Activated CD8-positive, alpha-beta memory T cell treated with anti-CD3 and anti-CD28 coated beads, Interleukin-2, amount 50 U/mL, for 48 hours (primary cell): Measurements from ENCODE around the gene A3GALT2.

Source experiments
- DNase-seq: peaks from one replicate; pipeline ENCODE4 v3.0.0-alpha.2; 2020

A3GALT2 gene

GRCh38 chr1:33288976-33289857 is 31.7 kb downstream of the A3GALT2 start:
- DNase-seq, result no peak

DNA sequence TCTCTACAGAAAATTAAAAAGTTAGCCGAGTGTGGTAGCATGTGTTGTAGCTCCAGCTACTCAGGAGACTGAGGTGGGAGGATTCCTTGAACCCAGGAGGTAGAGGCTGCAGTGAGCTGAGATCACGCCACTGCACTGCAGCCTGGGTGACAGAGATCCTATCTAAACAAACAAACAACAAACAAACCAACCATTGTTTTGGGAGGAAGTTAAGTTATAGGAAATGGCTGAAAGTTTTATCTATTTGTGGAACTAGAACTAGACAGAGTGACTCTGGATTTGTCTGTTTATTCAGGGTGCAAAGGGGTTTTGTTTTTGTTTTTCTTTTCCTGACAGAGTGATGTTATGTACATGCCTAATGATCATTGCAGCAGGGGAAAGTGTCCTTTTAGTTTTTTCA is 33.6 kb downstream of the A3GALT2 start:
- DNase-seq, result no peak

- DNase-seq, result no peak
These were observed 34.3 kb downstream of the A3GALT2 start for GRCh38 chr1:33286451-33287185.

- DNase-seq, result no peak
These were observed 36.8 kb downstream of the A3GALT2 start for GRCh38 chr1:33284049-33284448.

DNA sequence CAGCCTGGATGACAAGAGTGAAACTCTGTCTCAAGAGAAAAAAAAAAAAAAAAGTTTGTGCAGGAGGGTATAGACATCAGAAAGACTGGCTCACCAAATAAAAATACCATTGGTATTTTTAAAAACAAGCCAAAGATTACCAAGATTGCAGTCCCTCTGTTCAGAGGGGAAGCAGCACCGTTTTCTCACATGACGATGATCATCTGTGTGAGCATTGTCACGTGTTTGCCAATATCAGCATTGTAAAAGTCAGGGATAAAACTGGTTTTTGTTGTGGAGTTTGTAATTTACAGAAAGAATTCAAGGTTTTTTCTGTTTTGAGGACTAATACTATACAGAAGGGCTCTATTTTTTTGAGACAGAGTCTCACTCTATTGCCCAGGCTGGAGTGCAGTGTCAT is 38.1 kb downstream of the A3GALT2 start:
- no peak for DNase-seq

DNA sequence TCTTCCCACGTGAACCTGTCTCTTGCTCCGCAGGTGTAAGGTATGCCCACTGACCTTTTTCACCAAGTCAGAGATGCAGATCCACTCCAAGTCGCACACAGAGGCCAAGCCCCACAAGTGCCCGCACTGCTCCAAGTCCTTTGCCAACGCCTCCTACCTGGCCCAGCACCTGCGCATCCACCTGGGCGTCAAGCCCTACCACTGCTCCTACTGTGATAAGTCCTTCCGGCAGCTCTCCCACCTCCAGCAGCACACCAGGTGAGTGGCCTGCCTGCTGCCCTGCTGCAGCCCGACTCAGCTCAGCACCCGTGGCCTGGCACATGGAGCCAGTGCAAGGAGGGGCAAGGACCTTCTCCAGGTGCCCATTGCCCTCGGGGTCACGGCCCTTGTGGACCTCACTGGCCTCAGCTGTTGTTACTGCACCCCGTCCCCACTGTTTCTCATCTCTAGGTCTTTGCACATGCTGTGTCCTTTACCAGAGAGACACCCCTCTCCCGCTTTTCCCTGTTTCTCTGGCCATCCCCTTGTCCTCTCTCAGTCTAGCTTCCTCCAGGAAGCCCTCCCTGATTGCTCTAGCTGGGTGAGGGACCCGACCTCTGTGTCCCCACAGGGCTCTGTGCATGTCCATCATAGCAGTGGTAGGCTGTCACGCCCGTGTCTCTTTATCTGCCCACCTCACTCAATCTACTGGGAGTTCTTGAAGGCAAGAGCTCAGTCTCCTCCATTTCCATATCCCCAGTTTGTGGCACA is 39.2 kb downstream of the A3GALT2 start:
- DNase-seq, result no peak

- DNase-seq, result no peak
These were observed 40.7 kb downstream of the A3GALT2 start for GRCh38 chr1:33280091-33280661.

- DNase-seq, result no peak
These were observed 43.3 kb downstream of the A3GALT2 start for GRCh38 chr1:33277488-33278084.

DNA sequence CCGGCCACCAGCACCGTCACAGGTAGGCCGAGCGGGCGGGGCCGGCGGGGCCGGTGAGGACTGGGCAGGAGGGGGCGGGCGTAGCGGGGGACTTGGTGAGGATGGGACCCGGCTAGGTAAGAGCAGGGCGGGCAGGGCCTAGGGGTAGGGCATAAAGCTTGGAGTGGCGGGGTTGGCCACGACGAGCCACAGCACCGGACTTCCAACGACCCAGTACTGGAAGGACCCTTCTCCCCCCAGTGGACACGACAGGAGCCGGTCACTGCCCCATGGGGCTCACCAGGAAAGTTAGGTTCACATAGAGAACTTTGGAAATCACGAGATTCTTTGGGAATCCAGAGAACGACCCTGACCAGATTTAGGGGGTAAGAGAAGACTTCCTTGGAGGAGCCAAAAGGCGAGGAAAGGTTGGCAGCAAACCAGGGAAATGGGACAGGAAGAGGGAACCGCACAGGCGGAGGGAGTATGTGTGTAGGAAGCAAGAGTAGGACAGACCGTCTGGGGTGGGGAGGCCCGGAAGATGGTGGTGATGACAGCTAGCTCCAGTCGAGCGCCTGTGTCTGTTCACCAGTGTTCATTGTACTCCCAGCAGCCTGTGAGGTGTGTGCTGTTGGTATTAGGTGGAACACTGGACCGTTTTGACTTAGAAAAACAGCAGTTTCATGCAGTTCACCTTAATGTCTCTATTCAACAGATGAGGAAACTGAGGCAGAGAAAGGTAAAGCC is 44.2 kb downstream of the A3GALT2 start:
- no peak for DNase-seq

GRCh38 chr1:33275706-33276572 is 45.0 kb downstream of the A3GALT2 start:
- DNase-seq, result no peak

- no peak for DNase-seq
These were observed 45.7 kb downstream of the A3GALT2 start for GRCh38 chr1:33275195-33275594.

DNA sequence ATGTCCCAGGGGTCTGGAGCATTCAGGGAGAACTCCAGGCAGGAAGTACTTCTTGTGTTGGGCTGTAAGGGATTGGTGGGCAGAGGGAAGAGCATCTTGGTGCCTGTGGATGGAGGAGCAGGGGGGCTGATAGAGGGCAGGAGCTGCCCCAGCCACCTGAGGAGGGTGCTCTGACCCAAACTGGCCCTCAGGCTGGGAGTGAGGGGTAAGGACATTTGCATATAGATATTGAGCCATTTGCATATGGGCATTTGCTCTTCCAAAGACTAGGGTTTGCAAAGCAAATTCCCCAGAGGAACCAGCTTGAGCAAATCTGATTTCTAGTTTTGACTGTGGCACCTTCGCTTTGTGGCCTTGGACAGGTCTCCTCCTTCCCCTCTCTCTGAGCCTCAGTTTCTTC is 46.5 kb downstream of the A3GALT2 start:
- no peak for DNase-seq

DNA sequence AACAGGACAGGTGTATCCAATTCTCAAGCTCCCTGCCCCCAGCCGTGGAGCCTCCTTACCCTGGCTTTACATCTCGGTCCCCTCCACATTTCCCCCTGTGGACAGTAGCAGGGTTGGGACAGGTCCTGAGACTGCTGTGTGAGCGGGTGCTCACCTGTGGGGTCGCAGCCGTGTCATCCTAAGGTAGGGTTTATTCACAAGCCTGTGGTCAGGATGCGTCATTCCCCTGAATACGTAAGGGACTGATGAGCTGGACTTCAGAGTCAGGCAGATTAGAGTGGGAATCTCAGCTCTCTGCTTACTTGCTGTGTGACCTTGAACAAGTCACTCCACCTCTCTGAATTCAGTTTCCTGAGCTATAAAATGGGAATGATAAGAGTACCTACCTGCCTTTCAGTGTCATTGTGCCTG is 46.9 kb downstream of the A3GALT2 start:
- DNase-seq, result no peak

- DNase-seq, result no peak
These were observed 47.5 kb downstream of the A3GALT2 start for GRCh38 chr1:33273406-33273805.

DNA sequence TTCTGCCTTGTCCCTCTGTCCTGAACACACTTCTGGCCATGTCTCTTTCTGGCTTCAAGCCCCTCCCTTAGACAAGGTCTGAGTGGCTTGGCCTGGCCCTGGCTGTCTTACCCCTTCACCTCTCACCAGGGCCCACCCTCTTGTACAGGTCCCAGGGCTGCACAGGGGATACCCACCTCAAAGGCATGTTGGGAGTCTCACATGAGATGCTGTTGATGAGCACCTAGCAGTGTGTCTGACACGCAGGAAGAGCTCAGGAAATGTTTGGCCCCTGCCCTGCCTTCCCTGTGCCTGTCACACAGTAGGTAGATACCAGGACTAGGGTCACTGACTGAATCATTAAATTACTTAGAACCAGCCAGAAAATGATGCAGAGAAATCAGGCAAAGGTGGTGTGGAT is 48.0 kb downstream of the A3GALT2 start:
- no peak for DNase-seq

- no peak for DNase-seq
These were observed 48.4 kb downstream of the A3GALT2 start for GRCh38 chr1:33272509-33272908.

GRCh38 chr1:33271666-33272505 is 49.0 kb downstream of the A3GALT2 start:
- no peak for DNase-seq

DNA sequence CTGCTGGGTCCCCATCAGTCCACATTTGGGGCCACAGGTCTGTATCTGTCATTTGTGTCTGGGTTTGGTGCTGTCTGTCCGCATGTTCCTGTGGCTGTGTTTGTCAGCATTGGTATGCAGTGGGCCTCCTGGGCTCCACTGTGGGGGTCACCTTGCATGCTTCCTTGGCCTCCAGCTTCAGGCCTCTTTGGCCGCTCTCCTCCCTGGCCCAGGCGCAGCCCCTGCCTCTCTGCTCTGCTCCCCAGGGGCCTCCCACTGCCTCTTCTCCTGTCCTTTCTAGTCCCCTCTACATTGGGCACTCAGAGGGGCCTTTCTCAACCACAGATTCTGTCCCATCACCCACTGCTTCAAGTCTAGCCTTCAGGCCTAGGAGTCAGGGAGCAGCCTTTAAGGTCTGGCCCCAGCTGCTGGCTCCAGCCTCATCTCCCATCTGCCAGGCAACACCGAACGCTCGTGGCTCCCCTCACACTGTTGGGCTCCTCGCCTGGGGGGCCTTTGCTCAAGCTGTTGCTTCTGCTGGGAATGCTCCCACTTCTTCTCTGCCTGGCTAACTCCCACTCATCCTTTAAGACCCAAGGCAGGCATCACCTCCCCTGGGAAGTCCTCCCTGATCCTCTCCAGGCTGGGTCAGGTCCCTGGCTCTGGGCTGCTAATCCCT is 50.0 kb downstream of the A3GALT2 start:
- no peak for DNase-seq

GRCh38 chr1:33270379-33270778 is 50.5 kb downstream of the A3GALT2 start:
- DNase-seq, result no peak
